Measurements from ENCODE around the gene HDAC8.
"Not testable (repeated sequence)": the region's sequence is repeated elsewhere in the genome, so short reads cannot be mapped to it uniquely, and the experiment has no call there.

Gene HDAC8

GRCh38 chrX:72532366-72532765 lies 40.3 kb downstream of the HDAC8 start:
- DNase-seq = no peak

GRCh38 chrX:72526534-72527508 lies 45.8 kb downstream of the HDAC8 start:
- DNase-seq = no peak

GRCh38 chrX:72498782-72499181 lies 73.9 kb downstream of the HDAC8 start:
- no peak for DNase-seq

GRCh38 chrX:72495046-72495445 lies 77.6 kb downstream of the HDAC8 start:
- DNase-seq = no peak

GRCh38 chrX:72492499-72492898 lies 80.1 kb downstream of the HDAC8 start:
- DNase-seq = no peak

GRCh38 chrX:72490221-72490620 lies 82.4 kb downstream of the HDAC8 start:
- not testable (repeated sequence) for DNase-seq

GRCh38 chrX:72487661-72488060 lies 85.0 kb downstream of the HDAC8 start:
- no peak for DNase-seq

GRCh38 chrX:72479324-72480274 lies 93.0 kb downstream of the HDAC8 start:
- DNase-seq = no peak

- no peak for DNase-seq
These were observed 93.8 kb downstream of the HDAC8 start for GRCh38 chrX:72478853-72479252.

GRCh38 chrX:72478351-72478750 lies 94.3 kb downstream of the HDAC8 start:
- no peak for DNase-seq

- DNase-seq = no peak
These were observed 94.9 kb downstream of the HDAC8 start for GRCh38 chrX:72477781-72478181.

GRCh38 chrX:72477376-72477775 lies 95.3 kb downstream of the HDAC8 start:
- no peak for DNase-seq

- no peak for DNase-seq
These were observed 96.5 kb downstream of the HDAC8 start for GRCh38 chrX:72475952-72476668.

- DNase-seq = no peak
These were observed 97.3 kb downstream of the HDAC8 start for GRCh38 chrX:72475338-72475737.

GRCh38 chrX:72470532-72471223 lies 102.0 kb downstream of the HDAC8 start:
- no peak for DNase-seq

GRCh38 chrX:72470117-72470516 lies 102.5 kb downstream of the HDAC8 start:
- DNase-seq = no peak

- no peak for DNase-seq
These were observed 104.0 kb downstream of the HDAC8 start for GRCh38 chrX:72468607-72469006.

GRCh38 chrX:72467135-72467534 lies 105.5 kb downstream of the HDAC8 start:
- DNase-seq = no peak

- no peak for DNase-seq
These were observed 106.2 kb downstream of the HDAC8 start for GRCh38 chrX:72466493-72466892.

GRCh38 chrX:72465889-72466288 lies 106.8 kb downstream of the HDAC8 start:
- no peak for DNase-seq

- DNase-seq = no peak
These were observed 110.9 kb downstream of the HDAC8 start for GRCh38 chrX:72461766-72462165.

GRCh38 chrX:72461288-72461687 lies 111.4 kb downstream of the HDAC8 start:
- no peak for DNase-seq
